ENCODE data around the gene PRC1.

PRC1 gene

DNA sequence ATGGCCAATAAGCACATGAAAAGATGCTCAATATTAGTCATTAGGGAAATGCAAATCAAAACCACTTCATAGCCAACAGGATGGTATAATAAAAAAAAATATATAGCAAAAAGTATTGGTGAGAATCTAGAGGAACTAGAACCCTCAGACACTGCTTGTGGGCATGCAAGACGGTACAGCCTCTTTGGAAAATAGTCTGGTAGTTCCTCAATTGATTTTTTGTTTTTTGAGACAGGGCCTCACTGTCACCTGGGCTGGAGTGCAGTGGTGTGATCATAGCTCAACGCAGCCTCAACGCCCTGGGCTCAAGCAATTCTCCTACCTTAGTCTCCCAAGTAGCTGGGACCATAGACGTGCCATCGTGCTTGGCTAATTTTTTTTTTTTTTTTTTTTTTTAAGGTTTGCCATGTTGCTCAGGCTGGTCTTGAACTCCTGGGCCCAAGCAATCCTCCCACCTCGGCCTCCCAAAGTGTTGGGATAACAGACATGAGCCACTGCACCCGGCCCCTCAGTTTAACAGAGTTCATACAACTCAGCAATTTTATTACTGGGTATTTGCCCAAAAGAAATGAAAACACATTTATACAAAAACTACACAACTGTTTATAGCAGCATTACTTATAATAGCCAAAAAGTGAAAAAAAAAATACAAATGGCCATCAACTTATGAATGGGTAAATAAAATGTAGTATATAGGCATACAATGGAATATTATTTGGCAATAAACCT is 5.1 kb downstream of the PRC1 start:
- DNase-seq (ENCODE audit: low read depth): no peak

DNA sequence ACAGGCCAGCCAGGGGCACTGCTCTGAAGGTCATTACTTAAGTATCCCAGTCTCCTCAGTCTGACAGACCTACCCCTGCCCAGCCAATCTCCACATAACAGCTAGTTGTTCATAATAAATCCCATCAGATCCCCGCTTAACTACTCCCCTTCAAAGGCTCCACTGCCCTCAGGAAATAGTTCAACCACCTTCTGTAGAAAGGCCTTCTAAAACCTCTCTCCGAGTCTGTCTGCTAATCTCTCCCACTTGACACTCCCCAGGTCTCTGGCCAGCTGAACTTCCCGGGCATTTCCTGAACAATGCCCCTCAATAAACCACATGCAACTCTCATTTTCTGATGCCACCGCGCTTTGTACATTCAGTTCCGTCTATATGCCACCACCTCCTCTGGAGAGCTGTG is 6.0 kb downstream of the PRC1 start:
- DNase-seq (ENCODE audit: low read depth): no peak

DNA sequence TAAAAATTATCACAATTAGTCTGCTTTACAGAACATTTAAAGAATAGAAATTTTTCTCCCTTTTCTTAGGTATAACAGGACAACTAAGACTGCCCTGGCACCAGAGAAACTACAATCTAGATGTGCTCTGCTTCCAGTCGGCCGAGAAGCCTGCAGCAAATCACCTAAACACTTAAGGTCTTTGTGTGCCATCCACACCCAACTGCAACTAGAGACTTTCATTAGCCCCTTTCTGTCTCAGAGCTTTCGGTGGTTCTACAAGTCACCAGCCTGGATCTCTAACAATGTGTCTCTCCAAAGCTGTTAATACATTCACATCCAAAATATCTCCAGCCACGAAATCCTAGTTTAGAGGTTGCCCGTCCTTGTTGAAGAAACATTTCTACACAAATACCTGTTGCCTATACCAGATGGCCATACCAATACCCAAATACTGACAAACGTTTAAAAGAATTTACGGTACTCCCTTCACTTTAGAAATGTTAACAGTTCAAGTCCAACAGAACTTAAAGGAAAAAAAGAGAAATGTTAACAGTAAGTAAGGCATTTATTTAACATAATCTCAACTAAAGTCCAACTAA is 6.7 kb downstream of the PRC1 start:
- no peak for DNase-seq (ENCODE audit: low read depth)

- no peak for DNase-seq (ENCODE audit: low read depth)
Measured at GRCh38 chr15:90986790-90987507, 7.4 kb downstream of the PRC1 start.

DNA sequence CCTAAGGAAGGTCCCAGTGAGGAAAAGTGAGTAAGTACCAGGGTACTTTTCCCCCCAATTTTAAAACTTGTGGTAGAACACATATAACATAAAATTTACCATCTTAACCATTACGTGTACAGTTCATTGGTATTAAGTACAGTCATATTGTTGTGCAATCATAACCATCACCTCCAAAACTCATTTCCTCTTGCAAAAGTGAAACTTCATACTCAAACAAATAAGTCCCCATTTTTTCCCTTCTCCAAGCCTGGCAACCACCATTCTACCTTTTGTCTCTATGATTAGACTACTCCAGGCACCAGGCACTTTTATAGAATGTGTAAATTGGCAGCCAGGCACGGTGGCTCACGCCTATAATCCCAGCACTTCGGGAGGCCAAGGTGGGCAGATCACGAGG is 12.2 kb downstream of the PRC1 start:
- DNase-seq (ENCODE audit: low read depth): no peak

- no peak for DNase-seq (ENCODE audit: low read depth)
Measured at GRCh38 chr15:90981681-90982080, 12.7 kb downstream of the PRC1 start.

- DNase-seq (ENCODE audit: low read depth): no peak
Measured at GRCh38 chr15:90979582-90979981, 14.8 kb downstream of the PRC1 start.

DNA sequence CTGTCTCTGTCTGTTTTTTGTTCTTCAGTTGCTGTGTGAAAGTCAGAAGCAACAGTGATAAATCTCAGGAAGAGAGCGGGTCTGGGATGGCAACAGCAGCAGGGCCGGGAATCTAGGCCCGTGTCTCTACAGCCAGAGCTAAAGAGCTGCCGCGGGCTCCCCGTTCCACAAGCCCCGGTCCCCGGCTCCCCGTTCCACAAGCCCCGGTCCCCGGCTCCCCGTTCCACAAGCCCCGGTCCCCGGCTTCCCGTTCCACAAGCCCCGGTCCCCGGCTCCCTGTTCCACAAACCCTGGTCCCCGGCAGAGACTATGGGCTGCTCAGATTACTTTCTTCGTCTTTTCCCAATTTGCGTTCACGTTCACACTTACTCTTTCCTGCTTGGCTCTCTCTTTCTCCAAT is 20.1 kb downstream of the PRC1 start:
- no peak for DNase-seq (ENCODE audit: low read depth)

GRCh38 chr15:90972133-90972532 is 22.2 kb downstream of the PRC1 start:
- no peak for DNase-seq (ENCODE audit: low read depth)

GRCh38 chr15:90970274-90970673 is 24.1 kb downstream of the PRC1 start:
- no peak for DNase-seq (ENCODE audit: low read depth)

DNA sequence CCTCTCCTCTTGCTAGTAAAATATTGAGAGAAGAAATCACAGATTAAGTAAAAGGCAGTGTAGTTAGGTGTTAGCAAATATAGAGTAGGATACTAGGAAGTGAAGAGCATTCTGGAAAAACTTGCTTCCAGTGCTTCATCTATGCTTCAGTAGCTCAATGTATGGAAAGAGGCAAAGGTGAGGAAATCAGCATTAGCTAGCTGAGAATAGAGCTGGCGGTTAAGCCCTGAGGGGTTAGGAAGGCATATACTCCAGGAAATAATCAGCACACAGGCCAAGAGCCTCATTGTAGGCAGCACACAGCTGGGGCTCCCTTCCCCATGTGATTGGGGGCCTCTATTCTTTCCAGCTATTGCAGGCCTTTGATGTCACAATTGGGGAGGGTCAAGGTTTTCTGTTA is 25.9 kb downstream of the PRC1 start:
- DNase-seq (ENCODE audit: low read depth): no peak

DNA sequence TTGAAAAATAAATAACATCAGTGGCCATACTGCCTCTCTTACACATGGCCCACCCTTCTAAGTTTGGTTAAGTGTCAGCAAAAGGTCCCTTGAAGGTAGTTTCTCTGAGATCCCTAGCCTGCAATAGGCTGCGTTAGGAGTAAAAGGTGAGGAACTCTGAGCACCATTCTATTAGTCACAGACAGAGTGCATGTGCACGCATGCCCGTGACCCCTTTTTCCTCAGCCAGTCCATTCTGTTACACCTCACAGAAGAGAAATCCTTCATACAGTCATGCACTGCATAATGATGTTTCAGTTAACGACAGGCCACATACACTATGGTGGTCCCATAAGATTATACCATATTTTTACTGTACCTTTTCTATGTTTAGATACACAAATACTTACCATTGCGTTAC is 27.1 kb downstream of the PRC1 start:
- DNase-seq (ENCODE audit: low read depth): no peak

DNA sequence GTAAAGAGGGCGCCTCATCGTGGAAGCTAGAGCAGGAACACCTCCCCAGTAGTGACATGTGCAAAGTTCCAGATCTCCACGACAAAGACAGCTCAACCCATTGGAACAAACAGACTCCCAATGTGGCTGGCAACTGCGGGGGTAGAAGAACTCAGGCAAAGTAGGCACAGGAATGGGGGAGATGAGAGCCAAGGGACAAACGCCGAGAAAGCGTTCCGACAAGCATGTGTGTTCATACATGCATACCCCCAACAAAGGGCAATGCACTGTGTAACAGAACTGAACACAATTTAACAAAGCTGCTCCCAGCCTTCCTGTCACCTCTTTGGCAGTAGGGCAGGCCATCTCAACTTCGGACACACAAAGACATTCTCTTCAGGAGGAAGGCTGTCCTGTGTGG is 28.1 kb downstream of the PRC1 start:
- no peak for DNase-seq (ENCODE audit: low read depth)

DNA sequence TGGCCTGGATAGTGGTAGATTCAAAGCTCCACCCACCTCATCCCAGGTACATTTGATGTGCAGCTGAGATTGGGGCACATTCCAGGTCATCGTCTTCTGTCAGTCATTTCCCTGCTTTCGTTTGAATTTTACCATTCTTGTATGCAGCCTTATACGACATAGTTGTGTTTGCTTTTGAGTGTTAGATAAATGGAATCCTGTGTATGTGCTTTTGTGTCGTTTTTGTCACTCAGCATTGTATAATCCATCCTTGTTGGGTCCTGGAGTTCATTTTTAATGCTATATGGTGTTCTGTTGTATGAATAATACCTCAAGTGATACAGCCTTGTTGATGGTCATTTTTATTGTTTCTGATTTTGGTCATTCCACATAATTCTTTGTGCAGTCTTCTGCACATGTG is 32.3 kb downstream of the PRC1 start:
- DNase-seq (ENCODE audit: low read depth): no peak

DNA sequence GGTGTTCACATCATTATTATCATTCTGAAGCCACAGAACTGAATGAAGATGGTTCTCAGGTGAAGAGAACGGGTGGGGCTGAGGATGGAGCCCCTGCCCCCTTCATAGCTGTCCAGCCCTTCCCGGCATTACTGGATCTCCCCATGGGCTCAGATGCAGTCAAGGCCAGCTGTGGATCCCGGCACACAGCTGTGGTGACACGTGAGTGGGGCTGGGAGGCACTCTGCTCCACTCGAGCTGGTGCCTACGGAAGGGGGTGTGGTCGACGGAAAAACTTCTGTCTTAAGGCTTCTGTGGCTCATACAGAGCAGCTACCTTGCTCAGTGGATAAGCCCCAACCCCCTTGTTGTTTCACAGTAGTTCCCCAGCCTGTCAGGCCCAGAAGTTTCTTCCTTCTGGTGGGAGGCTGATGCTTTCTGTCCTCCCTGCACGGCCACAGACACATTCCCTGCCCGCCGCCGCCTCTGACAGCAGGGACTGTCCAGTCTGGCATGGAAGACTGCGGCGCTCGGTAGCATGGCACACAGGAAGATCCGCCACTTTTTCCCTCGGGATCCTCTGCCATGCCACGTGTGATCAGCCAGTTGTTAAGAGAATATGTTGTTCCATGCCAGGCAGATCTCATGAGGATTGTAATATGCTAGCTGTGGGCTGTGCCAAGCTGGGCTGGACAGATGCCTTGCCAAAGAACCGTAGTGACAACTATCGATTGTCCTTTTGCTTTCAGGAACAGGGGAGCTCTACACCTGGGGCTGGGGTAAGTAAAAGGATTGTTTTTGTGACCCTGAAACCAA is 33.8 kb downstream of the PRC1 start:
- DNase-seq (ENCODE audit: low read depth): no peak

- no peak for DNase-seq (ENCODE audit: low read depth)
Measured at GRCh38 chr15:90959894-90960293, 34.4 kb downstream of the PRC1 start.

- no peak for DNase-seq (ENCODE audit: low read depth)
Measured at GRCh38 chr15:90959028-90959595, 35.2 kb downstream of the PRC1 start.

DNA sequence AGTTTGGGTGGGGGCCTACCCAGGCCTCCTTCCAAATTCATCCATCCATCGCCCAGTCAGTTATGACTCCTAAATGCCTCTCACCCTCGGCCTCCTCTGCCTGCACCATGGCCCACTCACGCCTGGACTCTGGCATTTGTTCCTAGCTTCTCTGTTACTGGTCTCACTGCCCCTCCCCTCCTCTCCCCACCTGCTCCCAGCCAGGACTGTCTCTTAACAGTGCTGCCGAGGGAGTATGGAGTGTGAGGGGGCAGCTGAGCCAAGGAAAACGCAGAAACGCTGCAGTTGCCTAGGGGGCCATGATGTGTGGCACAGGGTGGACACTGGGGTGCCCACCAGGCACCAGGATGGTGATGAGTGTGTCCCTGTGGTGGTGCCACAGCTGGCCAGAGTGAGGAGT is 36.5 kb downstream of the PRC1 start:
- DNase-seq (ENCODE audit: low read depth): no peak

GRCh38 chr15:90957031-90957790 is 37.1 kb downstream of the PRC1 start:
- no peak for DNase-seq (ENCODE audit: low read depth)

- peak; percentile 57 for DNase-seq (ENCODE audit: low read depth)
Measured at GRCh38 chr15:90956274-90957030, 37.9 kb downstream of the PRC1 start.
